ENCODE data around the gene AARS2.

AARS2 gene

DNA sequence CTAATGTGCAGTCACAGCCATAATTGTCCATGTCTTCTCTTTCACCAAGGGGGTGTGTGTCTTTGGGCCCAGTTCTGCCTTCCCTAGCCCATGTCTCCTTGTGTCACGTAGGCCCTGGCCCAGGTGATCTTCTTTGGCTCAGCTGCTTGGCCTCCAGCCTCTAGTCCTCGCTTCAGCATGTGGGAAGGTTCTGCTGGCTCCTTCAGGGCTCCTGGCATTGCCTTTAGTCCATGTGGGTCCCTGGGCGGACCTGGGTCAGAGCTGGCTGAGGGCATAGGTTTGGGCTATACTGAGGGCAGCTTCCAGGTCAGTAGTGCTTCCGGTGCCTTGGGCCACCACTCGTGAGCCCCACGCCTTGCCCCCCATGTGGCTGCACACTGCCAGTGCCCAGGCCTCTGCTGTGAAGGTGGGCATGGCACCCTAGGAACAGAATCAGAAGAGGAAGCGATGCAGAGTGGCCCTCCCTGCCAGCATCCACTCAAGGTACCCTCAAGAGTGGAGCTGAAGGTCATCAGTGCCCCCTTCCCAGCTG lies 12.8 kb downstream of the AARS2 start:
- no peak for DNase-seq (ENCODE audit: low spot score)
- no peak for TF ChIP-seq CTCF (IDR thresholded peaks at IDR 0.05)
- no peak overlapping the region for H3K4me3 ChIP-seq
- H3K27ac ChIP-seq: no peak overlapping the region

DNA sequence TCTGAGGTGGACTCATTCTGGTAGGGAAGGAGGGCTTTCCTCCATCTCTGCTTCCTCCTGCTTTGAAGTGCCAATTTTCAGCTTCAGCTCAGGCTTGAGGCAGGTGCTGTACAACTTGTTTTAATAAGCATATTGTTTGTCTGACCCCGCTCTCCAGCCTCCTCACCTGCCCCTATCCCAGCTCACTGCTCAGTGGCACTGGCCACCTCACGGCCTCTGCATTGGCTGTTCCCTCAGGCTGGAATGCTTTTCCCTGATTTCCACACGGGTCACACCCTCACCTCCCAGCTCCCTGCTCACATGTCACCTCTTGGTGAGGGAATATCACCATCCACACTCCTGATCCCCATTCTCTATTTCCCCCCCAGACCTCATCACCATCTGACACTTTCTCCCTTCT lies 14.3 kb downstream of the AARS2 start:
- TF ChIP-seq CTCF (IDR thresholded peaks at IDR 0.05): no peak
- no peak overlapping the region for H3K27ac ChIP-seq
- DNase-seq (ENCODE audit: low spot score): no peak
- no peak overlapping the region for H3K4me3 ChIP-seq

DNA sequence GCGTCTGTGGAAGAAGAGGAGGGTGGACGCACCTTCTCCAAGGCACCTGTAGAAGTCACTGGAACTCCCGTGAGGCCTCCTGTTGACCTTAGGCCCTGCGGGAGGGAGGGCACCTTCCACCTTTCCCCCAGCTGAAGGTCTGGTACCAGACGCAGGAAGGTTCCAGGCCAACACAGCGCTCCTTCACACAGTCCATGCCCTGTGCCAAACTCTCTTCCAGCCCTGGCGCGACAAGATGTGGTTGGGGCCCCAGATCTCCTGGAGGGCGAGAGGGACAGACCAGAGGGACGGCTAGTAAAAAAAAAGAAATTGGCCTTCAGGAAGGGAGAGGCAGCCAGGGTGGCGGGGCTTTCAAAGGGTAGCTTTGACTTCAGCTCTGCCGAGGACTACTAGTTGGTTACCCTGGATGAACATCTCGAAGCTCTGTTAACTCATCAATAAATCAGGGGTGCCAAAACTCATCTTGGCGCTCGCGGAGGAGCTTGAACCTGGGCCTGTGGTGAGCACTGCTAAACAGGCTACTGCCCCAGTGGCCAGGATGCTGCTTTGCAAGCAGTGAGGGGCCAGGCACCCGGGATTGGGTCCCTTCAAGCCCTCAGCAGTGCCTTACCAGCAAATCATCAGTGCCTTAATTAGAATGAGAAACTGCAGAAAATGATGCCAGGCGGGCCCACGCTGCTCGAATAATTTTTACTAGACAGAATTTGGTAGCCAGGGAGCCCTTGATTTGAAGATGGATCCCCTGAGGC lies 14.9 kb downstream of the AARS2 start:
- DNase-seq (ENCODE audit: low spot score): no peak
- Histone ChIP-seq H3K4me3 (peak overlapping the region; percentile 73), H3K27ac (no peak overlapping the region)
- TF ChIP-seq CTCF (IDR thresholded peaks at IDR 0.05): no peak

GRCh38 chr6:44297063-44298038 lies 15.8 kb downstream of the AARS2 start:
- no peak for TF ChIP-seq CTCF (IDR thresholded peaks at IDR 0.05)
- DNase-seq (ENCODE audit: low spot score): no peak
- Histone ChIP-seq H3K27ac (no peak overlapping the region), H3K4me3 (peak overlapping the region; percentile 73)

- DNase-seq (ENCODE audit: low spot score): peak; percentile 53
- TF ChIP-seq CTCF (IDR thresholded peaks at IDR 0.05): no peak
Measured at GRCh38 chr6:44294832-44295791, 18.0 kb downstream of the AARS2 start.

DNA sequence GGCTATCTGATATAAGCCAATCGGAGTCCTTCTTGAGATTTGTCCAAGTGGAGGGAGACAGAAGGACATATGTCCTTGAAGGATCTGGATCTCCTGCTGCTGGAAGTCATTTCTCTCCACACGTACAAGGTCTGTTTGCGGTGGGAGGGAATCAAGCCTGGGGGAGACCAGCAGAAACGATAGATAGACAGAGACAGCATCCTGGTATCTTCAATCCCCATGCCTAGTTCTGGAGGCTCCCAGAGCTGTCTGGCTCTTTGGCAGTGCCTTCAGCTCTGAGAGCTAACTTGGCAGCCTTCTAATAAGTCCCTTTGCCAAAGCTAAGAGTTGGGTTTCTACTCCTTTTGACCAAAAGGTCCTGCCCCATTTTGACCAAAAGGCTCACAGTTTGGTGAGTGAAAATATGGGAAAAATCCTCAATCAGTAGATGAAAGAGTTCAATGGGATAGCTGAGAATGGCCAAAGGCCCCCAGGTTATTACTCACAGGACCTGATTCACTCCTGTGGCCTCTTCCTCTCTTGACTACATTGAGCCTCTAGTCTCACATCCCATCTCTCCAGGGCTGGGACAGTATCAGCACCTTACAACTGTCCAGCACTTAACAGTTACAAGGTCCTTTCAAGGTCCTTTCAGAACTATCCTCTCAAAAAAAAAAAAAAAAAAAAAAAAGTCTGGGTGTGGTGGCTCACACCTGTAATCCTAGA lies 20.3 kb downstream of the AARS2 start:
- Histone ChIP-seq H3K27ac (no peak overlapping the region), H3K4me3 (no peak overlapping the region)
- no peak for DNase-seq (ENCODE audit: low spot score)
- TF ChIP-seq CTCF (IDR thresholded peaks at IDR 0.05): no peak

More at GRCh38 chr6:44294832-44295791, 18.0 kb downstream of the AARS2 start:
- no peak overlapping the region for H3K4me3 ChIP-seq
- no peak overlapping the region for H3K27ac ChIP-seq

Measured in coronary artery (tissue), 2 donors.